Inflammatory macrophage (primary cell): ENCODE data around the gene SLC27A4.

ENCODE experiments used
- DNase-seq, 2 donors: peaks; one replicate each; pipeline ENCODE4 v3.0.0-alpha.2; 2020 to 2022

Gene SLC27A4

GRCh38 chr9:128369024-128369706, 28.8 kb downstream of the SLC27A4 start:
- no peak for DNase-seq

- no peak for DNase-seq
These were observed 30.0 kb downstream of the SLC27A4 start for GRCh38 chr9:128370367-128370751.

GRCh38 chr9:128370752-128371629, 30.7 kb downstream of the SLC27A4 start, which contains the start of gene URM1:
Gene URM1 (plus strand): TSS chr9:128371374. CDS start chr9:128371381, 7 bp downstream.
- DNase-seq, result peak; percentile 97 to 98

DNA sequence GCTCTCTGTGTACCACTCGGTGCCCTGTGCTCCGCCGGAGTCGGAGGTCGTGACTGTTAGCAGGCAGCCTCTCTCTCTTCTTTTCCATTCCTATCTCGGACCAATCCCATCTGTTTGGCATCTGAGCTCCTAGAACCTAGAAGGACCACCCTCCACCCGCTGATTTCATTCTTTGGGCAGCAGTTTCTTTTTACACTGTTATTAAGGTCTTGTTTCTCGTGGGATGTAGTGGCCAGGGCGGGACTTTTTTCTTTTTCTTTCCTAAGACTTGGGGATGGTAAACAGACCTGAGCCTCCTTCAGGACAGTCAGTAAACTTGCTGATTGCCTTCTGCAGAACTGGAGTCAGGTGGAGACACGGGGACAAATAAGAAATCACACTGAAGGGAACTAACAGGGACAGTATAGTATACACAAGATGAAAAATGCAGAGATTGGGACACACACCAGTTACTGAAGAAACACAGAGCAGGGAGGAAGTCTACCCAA, 31.3 kb downstream of the SLC27A4 start:
- DNase-seq, result peak; percentile 36 to 38

GRCh38 chr9:128372188-128372641, 31.9 kb downstream of the SLC27A4 start:
- no peak for DNase-seq

GRCh38 chr9:128372784-128373183, 32.5 kb downstream of the SLC27A4 start:
- peak in 1 of 2 donors; percentile 7 for DNase-seq

DNA sequence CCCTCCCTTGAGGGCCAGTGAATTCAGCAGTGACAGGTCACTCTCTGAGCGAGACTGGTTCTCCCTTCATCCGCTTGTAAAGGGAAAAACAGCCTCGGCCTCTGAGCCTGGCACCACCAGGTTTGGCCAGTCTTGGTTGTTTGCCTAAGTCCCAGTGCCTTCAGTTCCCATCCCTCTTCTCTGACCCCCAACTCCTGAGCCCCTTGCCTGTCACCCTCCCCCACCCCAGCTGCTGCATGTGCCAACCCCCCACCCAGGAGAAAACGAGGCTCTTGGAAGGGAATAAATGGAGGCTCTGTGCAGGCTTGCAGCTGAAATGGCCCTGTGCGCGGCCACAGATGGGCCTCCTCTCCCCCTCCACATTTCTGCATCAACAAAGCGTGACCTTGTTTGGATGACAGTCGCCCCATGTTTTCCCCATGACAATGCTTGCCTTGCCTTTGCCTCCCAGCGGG, 33.9 kb downstream of the SLC27A4 start:
- DNase-seq, result no peak

DNA sequence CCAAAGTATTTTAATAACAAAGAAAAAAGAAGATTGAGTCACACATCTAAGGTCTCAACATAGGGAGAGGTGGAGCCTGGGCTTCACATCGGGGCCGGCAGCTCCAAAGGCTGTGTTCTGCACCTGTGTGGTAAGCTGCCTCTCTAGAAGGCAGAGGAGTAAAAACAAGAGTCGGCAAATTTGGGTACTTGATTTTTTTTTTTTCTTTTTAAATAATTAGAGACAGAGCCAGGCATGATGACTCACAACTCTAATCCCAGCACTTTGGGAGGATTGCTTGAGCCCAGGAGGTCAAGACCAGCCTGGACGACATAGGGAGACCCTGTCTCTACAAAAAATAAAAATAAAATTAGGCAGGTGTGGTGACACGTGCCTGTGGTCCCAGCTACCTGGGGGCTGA, 35.5 kb downstream of the SLC27A4 start:
- DNase-seq, result no peak

DNA sequence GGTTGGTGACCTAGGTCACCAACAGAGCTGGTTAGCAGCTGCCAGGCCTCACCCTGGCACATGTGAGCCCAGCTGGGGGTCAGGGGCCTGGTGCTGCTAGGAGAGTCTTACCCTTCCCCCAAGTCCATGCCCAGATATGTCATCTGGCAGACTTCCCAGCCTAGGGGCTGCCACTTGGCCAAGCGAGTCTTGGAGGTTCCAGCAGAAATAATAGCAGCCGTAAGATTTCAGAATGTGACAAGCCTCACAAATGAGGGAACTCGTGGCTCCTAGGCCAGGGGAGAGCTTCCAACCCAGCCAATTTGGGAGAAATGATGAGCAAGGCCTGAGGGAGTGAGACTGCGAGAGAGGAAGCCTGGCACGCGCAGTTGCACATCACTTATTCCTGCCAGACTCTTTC, 41.9 kb downstream of the SLC27A4 start:
- no peak for DNase-seq

GRCh38 chr9:128383007-128383753, 42.9 kb downstream of the SLC27A4 start:
- DNase-seq, result no peak

DNA sequence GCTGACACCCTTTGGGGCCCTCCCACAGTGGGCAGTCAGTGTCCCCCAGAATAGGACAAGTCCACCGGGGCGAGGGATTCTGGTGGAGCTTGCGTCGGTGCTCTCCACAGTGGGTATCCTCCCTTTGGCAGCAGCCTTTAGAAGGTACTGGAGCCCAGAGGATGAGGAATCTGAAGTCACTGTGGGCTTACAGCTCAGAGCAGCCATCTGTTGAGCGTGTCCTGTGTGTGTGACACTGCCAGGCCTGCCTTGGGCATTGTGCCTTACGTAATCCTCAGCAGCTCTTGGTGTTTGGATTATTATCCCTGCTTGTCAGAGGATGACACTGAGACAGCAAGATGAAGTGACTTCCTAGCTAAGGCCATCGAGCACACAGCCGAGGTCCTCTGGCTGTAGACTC, 43.5 kb downstream of the SLC27A4 start:
- no peak for DNase-seq

DNA sequence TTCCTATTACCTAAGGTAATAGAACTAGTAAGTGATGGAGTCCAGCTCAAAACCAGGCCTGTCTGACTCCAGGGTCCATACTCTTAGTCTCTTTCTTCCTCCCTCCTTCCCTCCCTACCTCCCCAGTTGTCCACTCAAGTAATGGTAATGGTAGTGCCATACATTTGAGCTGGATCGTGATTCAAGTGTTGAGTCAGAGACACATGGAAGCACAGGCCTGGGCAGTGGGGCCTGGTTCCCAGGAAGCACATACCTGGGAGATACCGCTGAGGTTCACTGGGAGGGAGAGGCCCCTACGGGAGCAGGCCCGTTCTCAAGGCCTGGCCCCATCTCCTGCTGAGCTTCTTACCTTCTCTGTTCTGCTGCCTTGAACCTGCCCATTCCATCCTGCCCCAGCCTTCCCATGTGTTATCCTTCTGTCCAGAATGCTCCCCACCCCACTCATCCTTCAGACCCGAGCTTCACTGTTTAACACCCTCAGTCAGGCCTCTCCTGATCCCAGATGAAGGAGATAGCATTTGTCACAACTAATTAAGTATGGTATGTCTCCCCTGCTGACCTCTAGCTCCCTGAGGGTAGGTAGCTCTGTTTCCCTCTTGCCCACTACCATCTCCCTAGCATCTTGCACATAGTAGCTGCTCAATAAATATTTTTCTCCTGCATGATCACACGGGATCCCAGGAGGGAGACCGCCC, 44.6 kb downstream of the SLC27A4 start:
- no peak for DNase-seq

- no peak for DNase-seq
These were observed 45.5 kb downstream of the SLC27A4 start for GRCh38 chr9:128385496-128386460.

- no peak for DNase-seq
These were observed 47.8 kb downstream of the SLC27A4 start for GRCh38 chr9:128388150-128388549.

GRCh38 chr9:128389395-128390149, 49.2 kb downstream of the SLC27A4 start:
- DNase-seq, result no peak

DNA sequence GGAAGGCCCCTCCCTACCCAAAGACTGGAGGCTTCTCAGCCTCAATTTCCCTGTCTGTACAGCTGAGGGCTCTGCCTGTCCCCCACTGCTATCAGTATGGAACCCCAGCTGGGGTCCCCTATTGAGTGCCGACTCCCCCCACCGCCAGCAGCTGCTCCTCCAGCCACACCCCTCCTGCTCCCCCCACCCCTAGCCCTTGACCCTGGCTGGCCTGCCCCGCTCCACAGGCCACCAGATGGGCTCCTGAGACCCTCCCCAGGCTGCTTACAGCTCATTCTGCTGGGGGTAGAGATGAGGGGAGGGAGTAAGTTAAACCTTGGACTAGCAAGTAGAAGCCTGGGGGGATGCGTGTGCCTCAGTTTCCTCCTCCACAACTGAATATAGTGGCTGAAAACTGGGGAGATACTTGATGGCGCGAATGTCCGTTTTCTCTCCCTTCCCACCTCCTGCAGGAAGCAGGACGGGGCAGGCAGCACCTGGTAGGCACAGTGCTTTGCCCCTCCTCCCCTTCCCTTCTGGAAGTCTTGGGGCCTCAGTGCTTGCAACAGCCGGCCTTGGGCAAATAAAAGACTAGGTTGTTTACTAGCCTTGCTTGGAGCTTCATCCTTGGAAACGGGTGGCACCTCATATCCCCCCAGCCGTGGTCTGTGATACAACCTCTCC, 50.0 kb downstream of the SLC27A4 start:
- DNase-seq, result no peak

DNA sequence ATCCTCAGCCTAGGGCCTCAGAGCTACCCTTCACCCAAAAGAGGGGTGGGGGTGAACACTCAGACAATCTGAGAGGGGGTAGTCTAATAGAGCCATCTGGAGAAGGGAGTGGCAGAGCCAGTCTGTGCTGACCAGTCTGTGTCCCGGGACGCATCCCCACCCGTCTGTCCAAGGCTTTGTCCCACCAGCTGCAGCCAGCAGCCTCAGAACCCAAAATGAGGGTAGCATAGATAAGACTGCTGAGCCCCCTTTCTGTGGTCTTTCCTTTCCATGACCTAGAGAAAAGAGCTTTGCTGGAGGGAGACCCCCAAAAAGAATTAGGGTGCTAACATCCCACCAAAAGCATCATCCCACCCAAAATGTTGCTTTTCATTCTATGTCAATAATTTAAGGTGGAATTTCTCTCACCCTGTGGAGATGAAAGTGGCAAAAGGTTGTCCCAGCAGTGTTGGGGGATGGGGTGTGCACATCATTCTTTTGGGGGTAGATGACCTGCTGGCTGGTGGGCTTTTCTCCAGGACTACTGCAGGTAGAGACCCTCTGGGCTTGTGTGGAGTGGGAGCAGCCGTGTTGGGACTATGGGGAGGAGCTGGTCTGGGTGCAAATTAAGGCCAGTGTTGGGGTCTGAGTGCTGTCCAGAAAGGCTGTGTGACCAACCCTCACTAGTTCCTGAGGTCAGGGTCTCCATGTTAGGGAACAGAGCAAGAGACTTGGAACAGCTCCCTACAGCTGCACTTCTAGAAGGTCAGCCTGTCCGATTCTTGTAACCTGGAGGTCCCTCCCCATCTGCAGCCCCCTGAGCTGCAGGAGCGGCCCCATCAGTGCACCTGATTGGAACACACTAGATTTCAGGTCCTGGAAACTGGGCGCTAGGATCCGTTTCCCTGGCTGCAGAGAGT, 50.7 kb downstream of the SLC27A4 start:
- no peak for DNase-seq

DNA sequence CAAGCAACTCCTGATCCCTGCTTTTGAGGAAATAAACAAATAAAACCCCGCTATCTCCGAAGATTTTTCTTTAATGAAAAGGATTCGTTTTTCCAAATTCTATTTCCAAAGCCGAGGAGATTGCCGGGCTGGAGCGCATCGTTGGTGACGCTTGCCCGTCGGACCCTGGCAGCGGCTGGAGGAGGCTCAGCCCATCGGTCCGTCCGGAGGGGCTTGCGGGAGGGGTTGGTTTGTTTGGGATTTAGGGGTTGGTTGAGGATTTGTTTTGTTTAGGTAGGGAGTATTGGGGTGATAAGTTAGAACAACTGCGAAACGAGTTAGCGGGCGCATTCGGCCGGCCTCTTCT, 51.6 kb downstream of the SLC27A4 start:
- no peak for DNase-seq
